ENCODE results near the gene UAP1L1. TPM values are rescaled to one million over a fixed set of nuclear protein-coding genes. Genes with fewer than 3 reads are reported as not detected.

The UAP1L1 gene
- total RNA-seq, 2 experiments from 2014 or later = 6.5 to 6.8 TPM

DNA sequence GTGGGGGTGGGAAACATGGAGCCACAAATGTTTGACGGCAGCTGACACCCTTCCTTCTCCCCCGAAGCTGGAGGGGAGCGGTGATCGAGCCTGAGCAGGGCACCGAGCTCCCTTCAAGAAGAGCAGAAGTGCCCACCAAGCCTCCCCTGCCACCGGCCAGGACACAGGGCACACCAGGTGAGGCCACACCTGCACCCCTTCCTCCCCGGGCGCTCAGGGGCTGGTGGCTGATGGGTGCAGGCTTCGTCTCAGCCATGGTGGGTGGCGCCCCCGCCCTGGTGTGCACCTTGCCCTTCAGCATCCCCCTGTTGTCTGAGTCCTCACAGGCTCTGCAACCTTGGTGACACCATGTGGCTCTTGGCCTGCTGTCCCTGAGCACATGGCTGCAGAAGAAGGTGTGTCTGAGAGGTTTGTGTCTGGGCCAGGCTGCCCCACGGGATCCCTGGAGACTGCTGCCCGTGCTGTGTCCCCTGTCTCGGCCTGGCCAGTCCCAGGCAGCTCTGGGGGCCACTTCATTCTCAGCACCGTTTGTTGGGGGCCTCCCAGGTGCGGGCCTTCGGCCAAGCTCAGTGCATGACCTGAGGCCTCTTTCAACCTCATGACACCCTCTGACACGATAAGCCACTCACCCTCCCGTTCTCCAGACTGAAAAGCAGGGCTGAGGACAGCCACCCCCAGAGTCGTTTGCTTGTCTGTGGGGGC, 20.6 kb downstream of the UAP1L1 start:
- TF ChIP-seq, protein P1, sequence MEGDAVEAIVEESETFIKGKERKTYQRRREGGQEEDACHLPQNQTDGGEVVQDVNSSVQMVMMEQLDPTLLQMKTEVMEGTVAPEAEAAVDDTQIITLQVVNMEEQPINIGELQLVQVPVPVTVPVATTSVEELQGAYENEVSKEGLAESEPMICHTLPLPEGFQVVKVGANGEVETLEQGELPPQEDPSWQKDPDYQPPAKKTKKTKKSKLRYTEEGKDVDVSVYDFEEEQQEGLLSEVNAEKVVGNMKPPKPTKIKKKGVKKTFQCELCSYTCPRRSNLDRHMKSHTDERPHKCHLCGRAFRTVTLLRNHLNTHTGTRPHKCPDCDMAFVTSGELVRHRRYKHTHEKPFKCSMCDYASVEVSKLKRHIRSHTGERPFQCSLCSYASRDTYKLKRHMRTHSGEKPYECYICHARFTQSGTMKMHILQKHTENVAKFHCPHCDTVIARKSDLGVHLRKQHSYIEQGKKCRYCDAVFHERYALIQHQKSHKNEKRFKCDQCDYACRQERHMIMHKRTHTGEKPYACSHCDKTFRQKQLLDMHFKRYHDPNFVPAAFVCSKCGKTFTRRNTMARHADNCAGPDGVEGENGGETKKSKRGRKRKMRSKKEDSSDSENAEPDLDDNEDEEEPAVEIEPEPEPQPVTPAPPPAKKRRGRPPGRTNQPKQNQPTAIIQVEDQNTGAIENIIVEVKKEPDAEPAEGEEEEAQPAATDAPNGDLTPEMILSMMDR (IDR thresholded peaks at IDR 0.05) = no peak
- CTCF ChIA-PET = no interaction called here
- POLR2A ChIA-PET = interaction anchor here (0.8 kb wide), 1 partner anchor 11 kb away, joined by 4 read pairs; the partner anchor contains the start of gene MAN1B1

DNA sequence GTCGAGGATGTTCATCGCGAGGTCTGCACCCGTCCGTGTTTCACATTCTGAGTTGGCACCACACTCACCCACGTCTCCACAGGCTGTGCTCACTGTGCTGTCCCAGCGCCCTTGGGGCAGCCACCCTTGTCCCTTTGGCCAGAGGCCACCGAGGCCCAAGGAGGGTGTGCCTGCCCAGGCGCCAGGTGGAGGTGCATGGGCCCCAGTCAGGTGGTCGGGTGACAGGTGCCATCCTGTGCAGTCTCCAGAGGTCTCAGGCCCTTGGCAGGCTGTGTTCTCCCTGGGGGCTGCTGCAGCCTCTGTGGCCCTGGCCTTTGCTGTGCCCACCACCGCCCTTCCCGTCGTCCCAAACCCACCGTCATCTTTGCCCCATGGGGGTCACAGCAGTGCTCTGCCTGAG, 21.9 kb downstream of the UAP1L1 start:
- H3K36me3 Mint-ChIP-seq (ENCODE audit: low read depth) = peaks cover 37% of the 10 kb centered on the region
- DNase-seq (no peak), ATAC-seq (ENCODE audit: poor library complexity) (no peak)
- TF ChIP-seq, protein P1 (IDR thresholded peaks at IDR 0.05) = no peak
- intact Hi-C loops (cut with DNase I, micrococcal nuclease) = loop anchor here in 1 of 2 experiments (10.0 kb wide), 1 partner anchor 506 kb away; the partner anchor contains the start of gene ARRDC1
- no peaks in the 10 kb centered on the region for H3K9me3 ChIP-seq (ENCODE audit: control insufficient read depth in 1 of 2, insufficient read depth in 1 of 2, low read length in 2 of 2)
- H3K4me1 Mint-ChIP-seq (ENCODE audit: low read depth) = peaks cover 18% of the 10 kb centered on the region
- H3K27me3 Mint-ChIP-seq = no peaks in the 10 kb centered on the region
- H3K4me3 Mint-ChIP-seq = peak overlapping the region; percentile 30
- H3K36me3 ChIP-seq (ENCODE audit: insufficient read depth, low read length) = peaks cover 69% of the 10 kb centered on the region
- CTCF ChIA-PET = no interaction called here
- no peaks in the 10 kb centered on the region for H3K27me3 ChIP-seq (ENCODE audit: control insufficient read depth in 1 of 2, insufficient read depth in 2 of 2, low read length in 2 of 2)
- H3K27ac ChIP-seq (ENCODE audit: low read depth in 1 of 2, low read length in 2 of 2) = no peak overlapping the region
- H3K4me3 ChIP-seq (ENCODE audit: low read length) = no peak overlapping the region
- POLR2A ChIA-PET = no interaction called here
- H3K27ac Mint-ChIP-seq = peak overlapping the region; percentile 56
- peaks cover 28% of the 10 kb centered on the region for H3K4me1 ChIP-seq (ENCODE audit: insufficient read depth, low read length)
- H3K9me3 Mint-ChIP-seq = no peaks in the 10 kb centered on the region

More for the DNA sequence above, 20.6 kb downstream of the UAP1L1 start:
- Mint-ChIP-seq H3K27me3 (no peaks in the 10 kb centered on the region), H3K9me3 (no peaks in the 10 kb centered on the region), H3K4me1 (ENCODE audit: low read depth) (peaks cover 18% of the 10 kb centered on the region), H3K36me3 (ENCODE audit: low read depth) (peaks cover 43% of the 10 kb centered on the region), H3K4me3 (no peak overlapping the region), H3K27ac (peak overlapping the region; percentile 17)
- intact Hi-C loops (cut with DNase I, micrococcal nuclease) = loop anchor here in 1 of 2 experiments (2.0 to 10.0 kb wide), 2 partner anchors 17 to 507 kb away; partner anchors contain the start of genes ARRDC1 and DPP7
- Histone ChIP-seq H3K9me3 (ENCODE audit: control insufficient read depth in 1 of 2, insufficient read depth in 1 of 2, low read length in 2 of 2) (no peaks in the 10 kb centered on the region), H3K4me1 (ENCODE audit: insufficient read depth, low read length) (peaks cover 28% of the 10 kb centered on the region), H3K27ac (ENCODE audit: low read depth in 1 of 2, low read length in 2 of 2) (peak overlapping the region; percentile 37 to 38), H3K36me3 (ENCODE audit: insufficient read depth, low read length) (peaks cover 58% of the 10 kb centered on the region), H3K27me3 (ENCODE audit: control insufficient read depth in 1 of 2, insufficient read depth in 2 of 2, low read length in 2 of 2) (no peaks in the 10 kb centered on the region), H3K4me3 (ENCODE audit: low read length) (no peak overlapping the region)
- no peak for DNase-seq
- ATAC-seq (ENCODE audit: poor library complexity) = no peak

DNA sequence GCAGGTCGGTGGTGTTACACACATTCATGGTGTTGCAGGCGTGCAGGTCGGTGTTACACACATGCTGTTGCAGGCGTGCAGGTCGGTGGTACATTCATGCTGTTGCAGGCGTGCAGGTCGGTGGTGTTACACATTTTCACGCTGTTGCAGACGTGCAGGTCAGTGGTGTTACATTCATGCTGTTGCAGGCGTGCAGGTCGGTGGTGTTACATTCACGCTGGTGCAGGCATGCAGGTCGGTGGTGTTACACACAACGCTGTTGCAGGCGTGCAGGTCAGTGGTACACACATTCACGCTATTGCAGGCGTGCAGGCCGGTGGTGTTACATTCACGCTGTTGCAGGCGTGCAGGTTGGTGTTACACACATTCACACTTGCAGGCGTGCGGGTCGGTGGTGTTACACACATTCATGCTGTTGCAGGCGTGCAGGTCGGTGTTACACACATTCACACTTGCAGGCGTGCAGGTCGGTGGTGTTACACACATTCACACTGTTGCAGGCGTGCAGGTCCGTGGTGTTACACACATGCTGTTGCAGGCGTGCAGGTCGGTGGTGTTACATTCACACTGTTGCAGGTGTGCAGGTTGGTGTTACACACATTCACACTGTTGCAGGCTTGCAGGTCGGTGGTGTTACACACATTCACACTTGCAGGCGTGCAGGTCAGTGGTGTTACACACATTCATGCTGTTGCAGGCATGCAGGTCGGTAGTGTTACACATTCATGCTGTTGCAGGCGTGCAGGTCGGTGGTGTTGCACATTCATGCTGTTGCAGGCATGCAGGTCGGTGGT, 26.1 kb downstream of the UAP1L1 start:
- Histone ChIP-seq H3K4me3 (ENCODE audit: low read length) (no peak overlapping the region), H3K36me3 (ENCODE audit: insufficient read depth, low read length) (peaks cover 96% of the 10 kb centered on the region), H3K27me3 (ENCODE audit: control insufficient read depth in 1 of 2, insufficient read depth in 2 of 2, low read length in 2 of 2) (no peaks in the 10 kb centered on the region), H3K27ac (ENCODE audit: low read depth in 1 of 2, low read length in 2 of 2) (no peak overlapping the region), H3K9me3 (ENCODE audit: control insufficient read depth in 1 of 2, insufficient read depth in 1 of 2, low read length in 2 of 2) (no peaks in the 10 kb centered on the region), H3K4me1 (ENCODE audit: insufficient read depth, low read length) (no peaks in the 10 kb centered on the region)
- intact Hi-C loops (cut with DNase I, micrococcal nuclease) = no loop called here
- TF ChIP-seq, protein P1 (IDR thresholded peaks at IDR 0.05) = no peak
- no peaks in the 10 kb centered on the region for H3K4me1 Mint-ChIP-seq (ENCODE audit: low read depth)
- H3K36me3 Mint-ChIP-seq (ENCODE audit: low read depth) = peaks cover 16% of the 10 kb centered on the region
- ATAC-seq (ENCODE audit: poor library complexity) (no peak), DNase-seq (no peak)
- ChIA-PET CTCF (no interaction called here), POLR2A (interaction anchor here (1.9 kb wide), 1 partner anchor 8 kb away, joined by 5 read pairs; no protein-coding TSS in a partner anchor)
- H3K4me3 Mint-ChIP-seq = no peak overlapping the region
- no peak overlapping the region for H3K27ac Mint-ChIP-seq
- no peaks in the 10 kb centered on the region for H3K27me3 Mint-ChIP-seq
- H3K9me3 Mint-ChIP-seq = no peaks in the 10 kb centered on the region

Data from CD4-positive, alpha-beta T cell (primary cell).